Measurements from ENCODE around the gene PPP1R26. TPM values are rescaled to one million over a fixed set of nuclear protein-coding genes. Genes with fewer than 3 reads are reported as not detected.
"Not testable (repeated sequence)": the region's sequence is repeated elsewhere in the genome, so short reads cannot be mapped to it uniquely, and the experiment has no call there.

PPP1R26 gene
- total RNA-seq (8.9 TPM), polyA plus RNA-seq (14.1 TPM)

- WGBS, result under 1% methylated on average over 67 of the region's 103 CpGs
- peaks cover 2% of the 10 kb centered on the region for H3K36me3 ChIP-seq (ENCODE audit: insufficient read depth)
- H3K4me1 ChIP-seq (ENCODE audit: insufficient read depth), result peaks cover 2% of the 10 kb centered on the region
- H3K27ac ChIP-seq (ENCODE audit: low read depth), result no peak within 1 kb of the TSS
- peak within 1 kb of the TSS; percentile 96 for H3K4me3 ChIP-seq (ENCODE audit: low read depth, low read length)
- no peak for DNase-seq (ENCODE audit: extremely low spot score)
Measured at GRCh38 chr9:135479469-135480052, at the start of gene PPP1R26. PPP1R26 (plus strand) TSS chr9:135479782; CDS start chr9:135484511, 4,729 bp downstream.

- no peak for DNase-seq (ENCODE audit: extremely low spot score)
- H3K36me3 ChIP-seq (ENCODE audit: insufficient read depth), result no peaks in the 10 kb centered on the region
- no peak overlapping the region for H3K27ac ChIP-seq (ENCODE audit: low read depth)
- WGBS, result 92% methylated on average over 4 of the region's 4 CpGs
- no peaks in the 10 kb centered on the region for H3K4me1 ChIP-seq (ENCODE audit: insufficient read depth)
- no peak overlapping the region for H3K4me3 ChIP-seq (ENCODE audit: low read depth, low read length)
Measured at GRCh38 chr9:135437259-135437658, 42.3 kb upstream of the PPP1R26 start.

GRCh38 chr9:135437696-135438095 is 41.9 kb upstream of the PPP1R26 start:
- H3K4me1 ChIP-seq (ENCODE audit: insufficient read depth); DNase-seq (ENCODE audit: extremely low spot score); H3K36me3 ChIP-seq (ENCODE audit: insufficient read depth); H3K27ac ChIP-seq (ENCODE audit: low read depth); H3K4me3 ChIP-seq (ENCODE audit: low read depth, low read length): not testable (repeated sequence)
- WGBS, result 93% methylated on average over 11 of the region's 11 CpGs

GRCh38 chr9:135438581-135439232 is 40.9 kb upstream of the PPP1R26 start:
- not testable (repeated sequence) for H3K27ac ChIP-seq (ENCODE audit: low read depth); H3K4me1 ChIP-seq (ENCODE audit: insufficient read depth); H3K4me3 ChIP-seq (ENCODE audit: low read depth, low read length); DNase-seq (ENCODE audit: extremely low spot score); H3K36me3 ChIP-seq (ENCODE audit: insufficient read depth)
- WGBS, result 78% methylated on average over 14 of the region's 14 CpGs

- not testable (repeated sequence) for H3K36me3 ChIP-seq (ENCODE audit: insufficient read depth); H3K27ac ChIP-seq (ENCODE audit: low read depth); DNase-seq (ENCODE audit: extremely low spot score); H3K4me1 ChIP-seq (ENCODE audit: insufficient read depth); H3K4me3 ChIP-seq (ENCODE audit: low read depth, low read length)
- WGBS, result 81% methylated on average over 7 of the region's 7 CpGs
Measured at GRCh38 chr9:135439514-135439913, 40.1 kb upstream of the PPP1R26 start.

GRCh38 chr9:135439916-135440315 is 39.7 kb upstream of the PPP1R26 start:
- 84% methylated on average over 12 of the region's 12 CpGs for WGBS
- Histone ChIP-seq H3K27ac (ENCODE audit: low read depth) (no peak overlapping the region), H3K36me3 (ENCODE audit: insufficient read depth) (no peaks in the 10 kb centered on the region), H3K4me1 (ENCODE audit: insufficient read depth) (no peaks in the 10 kb centered on the region), H3K4me3 (ENCODE audit: low read depth, low read length) (no peak overlapping the region)
- no peak for DNase-seq (ENCODE audit: extremely low spot score)

GRCh38 chr9:135440620-135441019 is 39.0 kb upstream of the PPP1R26 start:
- no peak overlapping the region for H3K27ac ChIP-seq (ENCODE audit: low read depth)
- no peaks in the 10 kb centered on the region for H3K36me3 ChIP-seq (ENCODE audit: insufficient read depth)
- no peak overlapping the region for H3K4me3 ChIP-seq (ENCODE audit: low read depth, low read length)
- H3K4me1 ChIP-seq (ENCODE audit: insufficient read depth), result no peaks in the 10 kb centered on the region
- 79% methylated on average over 10 of the region's 10 CpGs for WGBS
- DNase-seq (ENCODE audit: extremely low spot score), result no peak

GRCh38 chr9:135441105-135442071 is 38.2 kb upstream of the PPP1R26 start:
- not testable (repeated sequence) for H3K36me3 ChIP-seq (ENCODE audit: insufficient read depth); H3K27ac ChIP-seq (ENCODE audit: low read depth); H3K4me3 ChIP-seq (ENCODE audit: low read depth, low read length); H3K4me1 ChIP-seq (ENCODE audit: insufficient read depth)
- 27% methylated on average over 23 of the region's 23 CpGs for WGBS
- peak; percentile 18 for DNase-seq (ENCODE audit: extremely low spot score)

- Histone ChIP-seq H3K27ac (ENCODE audit: low read depth) (no peak overlapping the region), H3K4me1 (ENCODE audit: insufficient read depth) (no peaks in the 10 kb centered on the region), H3K36me3 (ENCODE audit: insufficient read depth) (no peaks in the 10 kb centered on the region), H3K4me3 (ENCODE audit: low read depth, low read length) (no peak overlapping the region)
- WGBS, result 53% methylated on average over 10 of the region's 10 CpGs
- no peak for DNase-seq (ENCODE audit: extremely low spot score)
Measured at GRCh38 chr9:135442075-135442474, 37.5 kb upstream of the PPP1R26 start.

- no peak overlapping the region for H3K4me3 ChIP-seq (ENCODE audit: low read depth, low read length)
- H3K27ac ChIP-seq (ENCODE audit: low read depth), result no peak overlapping the region
- WGBS, result 79% methylated on average over 28 of the region's 28 CpGs
- no peak for DNase-seq (ENCODE audit: extremely low spot score)
- H3K36me3 ChIP-seq (ENCODE audit: insufficient read depth), result no peaks in the 10 kb centered on the region
- H3K4me1 ChIP-seq (ENCODE audit: insufficient read depth), result no peaks in the 10 kb centered on the region
Measured at GRCh38 chr9:135443797-135444425, 35.7 kb upstream of the PPP1R26 start.

- Histone ChIP-seq H3K4me3 (ENCODE audit: low read depth, low read length) (no peak overlapping the region), H3K27ac (ENCODE audit: low read depth) (no peak overlapping the region), H3K36me3 (ENCODE audit: insufficient read depth) (no peaks in the 10 kb centered on the region), H3K4me1 (ENCODE audit: insufficient read depth) (no peaks in the 10 kb centered on the region)
- DNase-seq (ENCODE audit: extremely low spot score), result no peak
- WGBS, result 84% methylated on average over 12 of the region's 12 CpGs
Measured at GRCh38 chr9:135447126-135447525, 32.5 kb upstream of the PPP1R26 start.

- H3K4me3 ChIP-seq (ENCODE audit: low read depth, low read length), result no peak overlapping the region
- no peak overlapping the region for H3K27ac ChIP-seq (ENCODE audit: low read depth)
- H3K36me3 ChIP-seq (ENCODE audit: insufficient read depth), result no peaks in the 10 kb centered on the region
- H3K4me1 ChIP-seq (ENCODE audit: insufficient read depth), result no peaks in the 10 kb centered on the region
- no peak for DNase-seq (ENCODE audit: extremely low spot score)
- 46% methylated on average over 11 of the region's 11 CpGs for WGBS
Measured at GRCh38 chr9:135448663-135449100, 30.9 kb upstream of the PPP1R26 start.

- 82% methylated on average over 11 of the region's 11 CpGs for WGBS
- not testable (repeated sequence) for H3K4me3 ChIP-seq (ENCODE audit: low read depth, low read length)
Measured at GRCh38 chr9:135449532-135449931, 30.1 kb upstream of the PPP1R26 start.

More at GRCh38 chr9:135449532-135449931, 30.1 kb upstream of the PPP1R26 start:
- DNase-seq (ENCODE audit: extremely low spot score); H3K27ac ChIP-seq (ENCODE audit: low read depth); H3K4me1 ChIP-seq (ENCODE audit: insufficient read depth); H3K36me3 ChIP-seq (ENCODE audit: insufficient read depth): not testable (repeated sequence)
